GM20431 (cell line): ENCODE data around the gene DLX1.

ENCODE experiments used
- in situ Hi-C: fragments of 300-500 bp; cut with MseI, MboI; formaldehyde crosslinking; loops from one replicate; pipeline ENCODE4 v1.15.0; 2020; ENCODE audit warnings: low sequenced_read_pairs; ENCODE audit not compliant: unreplicated experiment

Gene DLX1

DNA sequence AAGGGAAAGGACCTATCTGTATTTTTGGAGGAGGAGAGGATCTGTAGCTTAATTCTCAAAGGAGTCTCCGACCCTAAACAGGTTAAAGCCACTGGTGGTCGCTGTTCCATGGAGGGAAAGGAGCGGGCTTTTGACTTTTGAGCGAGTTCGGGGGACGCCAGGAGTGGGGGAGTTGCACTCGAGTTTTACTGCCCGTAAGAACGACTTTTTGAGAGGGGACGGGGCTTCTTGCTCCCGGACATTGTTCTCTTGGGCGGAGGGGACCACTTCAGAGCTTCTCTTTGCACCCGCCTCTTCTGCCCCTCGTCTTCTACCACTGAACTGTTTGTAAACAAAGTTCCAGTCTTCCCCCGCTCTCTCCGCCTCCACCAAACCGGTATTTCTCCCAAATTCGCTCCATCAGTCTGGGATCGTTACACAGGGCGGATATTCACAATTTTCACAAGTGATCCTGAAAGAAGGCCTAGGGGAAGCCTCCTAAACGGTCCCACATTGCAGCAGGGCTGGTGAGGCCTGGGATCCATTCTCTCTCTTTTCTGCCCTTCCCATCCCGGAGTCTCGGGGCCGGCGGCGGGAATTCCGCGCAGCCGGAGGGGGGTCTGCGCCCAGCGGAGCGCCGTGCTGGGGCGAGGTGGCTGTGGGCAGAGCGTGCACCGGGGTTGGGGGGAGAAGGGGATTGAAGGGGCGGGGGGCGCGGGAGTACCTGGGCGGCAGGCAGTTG, 10.8 kb downstream of the DLX1 start:
- in situ Hi-C loops, result no loop called here

GRCh38 chr2:172096626-172097547, 11.6 kb downstream of the DLX1 start:
- in situ Hi-C loops, result no loop called here

GRCh38 chr2:172097557-172098131, 12.3 kb downstream of the DLX1 start:
- in situ Hi-C loops, result no loop called here

DNA sequence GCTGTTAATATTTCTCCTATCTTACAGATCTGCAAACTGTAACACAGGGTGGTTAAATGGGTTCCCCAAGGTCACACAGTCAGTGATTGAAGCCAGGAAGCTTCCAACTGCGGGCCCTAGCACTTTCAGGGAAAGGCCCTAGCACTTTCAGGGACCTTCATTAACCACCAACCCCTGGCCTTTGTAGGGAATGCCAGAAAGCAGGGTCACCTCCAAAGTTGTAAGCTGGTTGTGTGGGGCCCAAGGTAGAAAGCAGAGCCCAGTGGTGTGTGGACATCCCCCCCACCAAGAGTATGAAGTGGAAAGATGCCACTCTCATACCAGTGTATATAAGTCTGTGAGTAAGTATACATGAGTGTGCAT, 13.0 kb downstream of the DLX1 start:
- in situ Hi-C loops, result no loop called here

GRCh38 chr2:172098650-172099471, 13.6 kb downstream of the DLX1 start:
- in situ Hi-C loops, result no loop called here

GRCh38 chr2:172099472-172100079, 14.3 kb downstream of the DLX1 start:
- in situ Hi-C loops, result loop anchor here (10.0 to 25.0 kb wide), 2 partner anchors 395 to 512 kb away; no protein-coding TSS in a partner anchor

- in situ Hi-C loops, result loop anchor here (10.0 to 25.0 kb wide), 2 partner anchors 396 to 513 kb away; no protein-coding TSS in a partner anchor
Measured at GRCh38 chr2:172100080-172100934, 15.0 kb downstream of the DLX1 start.

GRCh38 chr2:172100935-172101820, 15.9 kb downstream of the DLX1 start:
- in situ Hi-C loops, result loop anchor here (10.0 to 25.0 kb wide), 2 partner anchors 396 to 514 kb away; no protein-coding TSS in a partner anchor

GRCh38 chr2:172101821-172102390, 16.6 kb downstream of the DLX1 start:
- in situ Hi-C loops, result loop anchor here (10.0 to 25.0 kb wide), 2 partner anchors 397 to 515 kb away; no protein-coding TSS in a partner anchor

GRCh38 chr2:172102391-172103359, 17.4 kb downstream of the DLX1 start, which contains the start of gene DLX2:
TSS of gene DLX2 (minus strand) at chr2:172102900. CDS start at chr2:172102538, 362 bp downstream.
- in situ Hi-C loops, result loop anchor here (10.0 to 25.0 kb wide), 2 partner anchors 398 to 515 kb away; no protein-coding TSS in a partner anchor

- in situ Hi-C loops, result loop anchor here (10.0 to 25.0 kb wide), 2 partner anchors 399 to 516 kb away; no protein-coding TSS in a partner anchor
Measured at GRCh38 chr2:172103471-172104272, 18.4 kb downstream of the DLX1 start.

DNA sequence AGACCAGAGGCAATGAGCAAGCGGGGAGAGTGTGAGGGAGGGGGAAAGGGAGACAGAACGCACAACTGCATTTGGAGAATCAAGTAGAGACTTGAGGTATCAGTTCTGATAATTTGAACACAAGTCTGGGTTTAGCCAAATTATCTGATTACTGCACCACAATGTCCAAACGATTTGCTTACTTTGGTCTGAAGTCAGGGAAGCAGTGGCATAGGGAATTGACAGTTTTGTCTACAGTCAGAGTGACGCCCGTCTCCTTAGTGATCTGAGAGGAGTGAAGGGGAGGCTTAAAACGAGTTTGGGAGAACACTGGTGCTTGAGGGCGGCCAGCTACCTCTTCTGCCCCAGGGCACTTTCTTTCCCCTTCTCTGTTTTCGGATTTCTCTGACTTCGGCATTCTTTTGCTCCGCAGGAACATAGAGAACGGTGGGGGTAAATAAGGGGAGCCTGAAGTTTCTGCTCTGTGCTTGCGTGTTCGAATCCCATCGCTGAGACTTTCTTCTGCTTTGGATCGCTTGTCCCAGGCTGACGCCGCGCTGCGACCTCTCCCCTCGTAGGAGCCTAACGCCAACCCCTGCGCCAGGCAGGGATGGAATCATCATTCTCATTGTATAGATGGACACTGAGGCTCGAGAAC, 20.3 kb downstream of the DLX1 start:
- in situ Hi-C loops, result loop anchor here (10.0 to 25.0 kb wide), 2 partner anchors 401 to 518 kb away; no protein-coding TSS in a partner anchor

- in situ Hi-C loops, result loop anchor here (10.0 to 25.0 kb wide), 2 partner anchors 402 to 519 kb away; no protein-coding TSS in a partner anchor
Measured at GRCh38 chr2:172106108-172106961, 21.0 kb downstream of the DLX1 start.
